ENCODE measurements around the gene IL17REL. TPM values are rescaled to one million over a fixed set of nuclear protein-coding genes. Genes with fewer than 3 reads are reported as not detected.
A peak's percentile ranks its signal among the peaks of the same experiment; 100 is the strongest.

IL17REL gene
- total RNA-seq, 1 donor from 2014 or later, result not detected

DNA sequence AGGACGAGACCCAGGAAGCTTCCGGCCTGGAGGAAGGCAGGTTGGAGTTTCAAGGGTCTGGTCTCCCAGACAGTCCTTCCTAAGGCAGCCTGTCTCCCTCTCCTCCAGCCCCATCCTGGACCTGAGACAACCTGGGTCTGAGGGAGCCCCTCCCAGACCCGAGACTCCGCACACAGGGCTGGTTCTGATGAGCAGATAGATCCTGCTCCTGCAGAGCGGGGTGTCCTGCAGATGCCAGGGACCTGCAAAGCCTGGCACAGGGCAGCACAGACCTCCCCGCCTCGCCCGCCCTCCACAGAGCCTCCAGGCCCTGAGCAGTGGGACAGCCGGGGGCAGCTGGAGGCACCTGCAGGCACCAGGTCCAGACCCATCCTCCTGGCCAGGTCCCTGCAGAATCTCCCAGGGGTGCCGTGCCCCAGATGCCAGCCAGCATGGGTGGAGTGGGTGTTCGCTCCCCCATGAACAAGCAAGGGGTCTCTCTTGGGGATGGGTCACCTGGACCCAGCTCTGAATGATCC lies 44.2 kb downstream of the IL17REL start:
- DNase-seq (ENCODE audit: low spot score), result no peak

DNA sequence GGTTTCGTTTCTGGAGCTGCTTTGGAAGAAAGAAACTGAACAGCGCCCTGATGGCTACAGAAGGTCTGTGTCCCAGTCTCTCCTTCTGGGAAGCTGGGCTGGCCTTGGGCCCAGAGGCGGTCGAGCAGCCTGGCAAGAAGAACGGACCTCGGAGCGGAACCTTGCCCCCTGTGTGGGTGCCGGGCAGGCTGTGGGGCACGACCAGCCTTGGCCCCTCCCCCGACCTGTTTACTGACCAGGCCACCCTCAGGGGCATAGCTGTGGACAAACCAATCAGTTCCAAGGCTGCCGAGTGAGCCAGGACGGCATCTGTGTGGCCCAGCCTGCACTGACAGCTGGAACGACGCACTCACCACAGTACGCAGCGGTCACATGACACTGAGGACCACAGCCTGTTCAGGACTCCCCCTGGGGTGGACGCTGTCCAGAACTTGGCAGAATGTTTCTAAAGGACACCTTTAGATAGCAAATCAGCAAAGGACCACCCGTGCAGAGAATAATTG lies 44.8 kb downstream of the IL17REL start:
- DNase-seq (ENCODE audit: low spot score), result no peak

DNA sequence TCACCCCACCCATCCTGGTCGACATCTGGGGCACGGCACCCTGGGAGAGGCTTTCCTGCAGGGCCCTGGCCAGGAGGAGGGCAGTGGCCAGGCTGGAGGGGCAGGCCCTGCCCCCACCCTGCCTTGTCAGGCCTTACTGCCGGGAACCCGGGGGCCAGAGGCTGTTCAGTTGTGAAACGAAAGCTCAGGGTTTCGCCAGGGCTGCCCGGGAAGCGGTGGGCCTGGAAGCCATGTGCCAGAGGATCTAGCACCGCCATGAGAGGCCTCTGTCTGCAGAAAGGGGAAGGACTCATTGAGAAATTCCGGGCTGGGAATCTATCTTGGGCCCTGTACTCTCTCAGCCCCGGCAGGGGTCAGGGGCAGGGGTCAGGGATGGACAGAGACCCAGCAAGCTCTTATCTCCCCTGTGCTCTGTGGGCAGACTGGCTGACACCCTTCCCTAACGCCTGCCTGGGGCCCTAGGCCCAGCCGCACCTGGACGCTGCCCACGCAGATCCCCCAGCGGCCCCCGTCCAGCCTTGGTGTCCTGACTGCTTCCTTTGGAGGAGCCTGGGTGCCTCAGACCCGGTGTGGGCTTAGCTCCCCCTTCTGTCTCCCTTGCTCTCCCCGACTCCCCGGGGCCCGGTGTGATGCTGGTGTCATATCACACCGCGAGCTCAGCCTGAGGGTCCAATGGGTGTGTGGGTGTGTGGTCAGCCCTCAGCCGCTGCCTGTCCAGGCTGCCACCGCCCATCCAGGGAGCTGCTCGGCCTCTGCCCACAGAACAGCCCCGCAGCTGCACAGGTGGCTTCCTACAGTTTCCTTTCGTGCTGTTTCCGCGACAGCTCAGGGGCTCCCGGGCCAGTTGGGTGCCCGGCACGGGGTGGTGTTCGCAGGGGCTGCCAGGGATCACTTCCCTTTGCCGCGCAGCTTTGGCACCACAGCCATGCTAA lies 45.5 kb downstream of the IL17REL start:
- peak; percentile 50 for DNase-seq (ENCODE audit: low spot score)

DNA sequence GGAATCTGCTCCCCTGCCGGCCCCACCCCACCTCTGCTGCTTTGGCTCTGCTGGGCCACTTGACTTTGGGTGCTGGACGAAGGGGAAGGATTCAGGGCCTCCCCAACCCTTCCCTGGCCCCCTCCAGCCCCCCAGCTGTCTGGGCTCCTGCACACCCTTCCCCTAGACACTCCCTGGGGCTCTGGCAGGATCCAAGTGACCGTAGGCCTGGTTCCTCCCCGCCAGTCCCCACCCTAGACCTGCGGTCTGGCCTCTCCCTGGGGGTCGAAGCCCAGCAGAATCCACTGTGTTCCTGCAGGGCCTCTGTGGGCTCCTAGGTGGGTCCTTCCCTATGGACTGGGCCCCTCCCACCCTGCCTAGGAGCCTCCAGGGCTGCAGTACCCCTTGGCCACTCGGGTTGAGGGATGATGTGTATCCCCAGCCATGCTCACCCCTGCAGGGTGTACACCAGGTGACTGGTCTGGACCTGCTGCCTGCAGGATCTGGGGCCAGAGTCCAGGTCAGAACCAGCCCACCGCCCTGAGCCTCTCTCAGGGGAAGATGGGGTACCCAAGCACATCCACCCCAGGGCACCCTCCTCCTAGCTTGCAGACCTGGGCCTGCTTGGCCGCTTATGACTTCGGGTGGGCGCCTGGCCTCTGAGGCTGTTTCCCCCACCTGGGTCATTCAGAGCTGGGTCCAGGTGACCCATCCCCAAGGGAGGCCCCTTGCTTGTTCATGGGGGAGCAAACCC lies 46.4 kb downstream of the IL17REL start:
- no peak for DNase-seq (ENCODE audit: low spot score)

DNA sequence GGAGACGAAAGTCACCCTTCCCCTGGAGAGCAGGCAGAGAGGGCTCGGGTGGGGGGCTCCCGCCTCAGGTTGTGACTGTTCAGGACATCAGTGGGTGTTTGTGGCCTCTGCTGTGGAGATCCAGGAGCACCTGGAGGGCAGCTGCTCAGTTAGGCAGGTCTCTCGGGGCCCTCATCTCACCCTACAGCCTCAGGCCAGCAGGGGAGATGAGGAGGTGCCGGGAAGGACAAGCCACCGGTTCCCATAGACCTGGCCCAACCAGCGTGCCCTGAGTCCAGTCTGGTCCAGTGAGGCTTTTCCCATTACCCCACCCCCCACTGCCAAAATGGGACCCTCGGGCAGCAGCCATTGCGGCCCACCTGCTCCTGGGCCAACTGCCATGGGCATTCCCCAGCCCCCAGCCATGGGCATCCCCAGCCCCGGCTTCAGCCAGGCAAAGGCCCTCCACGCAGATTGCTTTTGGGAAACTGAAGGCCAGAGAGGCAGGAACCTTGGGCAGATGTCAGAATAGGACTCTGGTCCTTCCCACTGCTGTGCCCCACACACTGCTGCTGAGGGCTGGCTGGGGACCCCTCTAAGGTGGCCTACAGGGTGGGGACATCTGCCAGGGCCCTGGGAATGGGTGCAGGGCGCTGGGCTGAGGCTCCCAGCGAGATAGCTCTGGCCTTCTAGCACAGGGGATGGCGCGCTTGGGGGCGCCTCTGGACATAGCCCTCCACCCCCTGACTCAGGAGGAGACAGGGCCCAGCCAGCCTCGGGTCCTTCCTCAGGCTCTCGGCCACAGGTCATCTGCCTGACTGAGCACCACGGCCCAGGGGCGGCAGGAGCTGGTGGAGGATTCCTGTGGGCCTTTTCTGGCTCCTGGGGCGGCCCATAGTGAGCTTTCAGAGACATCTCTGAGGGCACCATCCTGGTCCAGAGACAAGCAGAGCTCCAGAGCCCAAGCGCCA lies 47.2 kb downstream of the IL17REL start:
- DNase-seq (ENCODE audit: low spot score), result no peak

DNA sequence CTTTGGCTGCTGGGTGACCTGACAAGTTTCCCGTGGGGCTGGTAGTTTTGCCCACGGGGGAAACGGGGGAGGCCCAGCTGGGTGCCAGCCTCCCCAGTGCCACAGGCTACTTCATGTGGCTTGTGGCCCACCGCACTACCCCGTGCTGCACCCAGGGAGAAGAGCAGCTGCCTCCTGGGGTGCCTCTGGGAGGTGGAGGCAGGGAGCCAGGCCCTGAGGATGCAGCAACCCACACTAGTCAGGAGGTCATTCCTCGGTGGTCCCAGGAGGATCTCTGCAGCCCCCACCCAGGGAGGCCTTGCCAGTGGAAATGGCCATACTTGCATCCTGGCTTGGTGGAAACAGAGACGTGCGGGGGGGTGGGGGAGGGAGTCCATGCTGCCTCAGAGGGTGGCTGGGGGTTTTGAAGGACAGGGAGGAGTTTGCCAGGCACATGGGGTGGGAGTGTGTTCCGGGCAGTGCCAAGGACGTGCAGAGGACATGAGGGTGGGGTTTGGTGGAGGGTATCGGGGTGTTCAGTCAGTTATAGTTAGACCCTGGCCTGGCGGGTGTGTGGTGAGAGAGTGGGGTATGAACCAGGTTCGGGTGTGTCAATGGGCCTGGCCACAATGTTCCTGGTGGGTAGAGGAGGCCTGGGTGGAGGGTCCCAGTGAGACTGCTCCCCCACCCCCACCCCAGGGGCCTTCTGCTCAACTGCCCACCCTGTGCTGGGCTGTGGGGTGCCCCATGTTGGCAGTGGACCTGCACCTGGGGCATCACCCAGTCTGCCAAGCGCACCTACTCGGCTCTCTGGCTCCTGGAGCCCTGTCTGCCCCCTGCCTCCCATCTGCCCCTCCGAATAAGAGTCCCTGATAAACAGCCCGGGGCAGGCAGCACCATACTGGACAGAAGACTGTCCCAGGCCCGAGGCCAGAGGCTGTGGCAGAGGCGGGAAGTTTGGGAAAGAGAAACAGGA lies 48.2 kb downstream of the IL17REL start:
- no peak for DNase-seq (ENCODE audit: low spot score)

DNA sequence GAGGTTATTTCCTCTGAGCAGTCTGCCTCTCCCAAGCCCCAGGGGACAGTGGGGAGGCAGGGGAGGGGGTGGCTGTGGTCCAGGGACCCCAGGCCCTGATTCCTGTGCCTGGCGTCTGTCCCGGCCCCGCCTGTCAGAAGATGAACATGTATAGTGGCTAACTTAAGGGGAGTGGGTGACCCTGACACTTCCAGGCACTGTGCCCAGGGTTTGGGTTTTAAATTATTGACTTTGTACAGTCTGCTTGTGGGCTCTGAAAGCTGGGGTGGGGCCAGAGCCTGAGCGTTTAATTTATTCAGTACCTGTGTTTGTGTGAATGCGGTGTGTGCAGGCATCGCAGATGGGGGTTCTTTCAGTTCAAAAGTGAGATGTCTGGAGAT lies 48.9 kb downstream of the IL17REL start:
- no peak for DNase-seq (ENCODE audit: low spot score)

DNA sequence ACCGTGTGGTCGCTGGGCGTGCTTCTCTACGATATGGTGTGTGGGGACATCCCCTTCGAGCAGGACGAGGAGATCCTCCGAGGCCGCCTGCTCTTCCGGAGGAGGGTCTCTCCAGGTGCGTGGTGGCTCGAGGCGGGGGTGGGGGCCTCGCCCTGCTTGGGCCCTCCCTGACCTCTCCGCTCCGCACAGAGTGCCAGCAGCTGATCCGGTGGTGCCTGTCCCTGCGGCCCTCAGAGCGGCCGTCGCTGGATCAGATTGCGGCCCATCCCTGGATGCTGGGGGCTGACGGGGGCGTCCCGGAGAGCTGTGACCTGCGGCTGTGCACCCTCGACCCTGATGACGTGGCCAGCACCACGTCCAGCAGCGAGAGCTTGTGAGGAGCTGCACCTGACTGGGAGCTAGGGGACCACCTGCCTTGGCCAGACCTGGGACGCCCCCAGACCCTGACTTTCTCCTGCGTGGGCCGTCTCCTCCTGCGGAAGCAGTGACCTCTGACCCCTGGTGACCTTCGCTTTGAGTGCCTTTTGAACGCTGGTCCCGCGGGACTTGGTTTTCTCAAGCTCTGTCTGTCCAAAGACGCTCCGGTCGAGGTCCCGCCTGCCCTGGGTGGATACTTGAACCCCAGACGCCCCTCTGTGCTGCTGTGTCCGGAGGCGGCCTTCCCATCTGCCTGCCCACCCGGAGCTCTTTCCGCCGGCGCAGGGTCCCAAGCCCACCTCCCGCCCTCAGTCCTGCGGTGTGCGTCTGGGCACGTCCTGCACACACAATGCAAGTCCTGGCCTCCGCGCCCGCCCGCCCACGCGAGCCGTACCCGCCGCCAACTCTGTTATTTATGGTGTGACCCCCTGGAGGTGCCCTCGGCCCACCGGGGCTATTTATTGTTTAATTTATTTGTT lies 49.6 kb downstream of the IL17REL start:
- DNase-seq (ENCODE audit: low spot score), result no peak

DNA sequence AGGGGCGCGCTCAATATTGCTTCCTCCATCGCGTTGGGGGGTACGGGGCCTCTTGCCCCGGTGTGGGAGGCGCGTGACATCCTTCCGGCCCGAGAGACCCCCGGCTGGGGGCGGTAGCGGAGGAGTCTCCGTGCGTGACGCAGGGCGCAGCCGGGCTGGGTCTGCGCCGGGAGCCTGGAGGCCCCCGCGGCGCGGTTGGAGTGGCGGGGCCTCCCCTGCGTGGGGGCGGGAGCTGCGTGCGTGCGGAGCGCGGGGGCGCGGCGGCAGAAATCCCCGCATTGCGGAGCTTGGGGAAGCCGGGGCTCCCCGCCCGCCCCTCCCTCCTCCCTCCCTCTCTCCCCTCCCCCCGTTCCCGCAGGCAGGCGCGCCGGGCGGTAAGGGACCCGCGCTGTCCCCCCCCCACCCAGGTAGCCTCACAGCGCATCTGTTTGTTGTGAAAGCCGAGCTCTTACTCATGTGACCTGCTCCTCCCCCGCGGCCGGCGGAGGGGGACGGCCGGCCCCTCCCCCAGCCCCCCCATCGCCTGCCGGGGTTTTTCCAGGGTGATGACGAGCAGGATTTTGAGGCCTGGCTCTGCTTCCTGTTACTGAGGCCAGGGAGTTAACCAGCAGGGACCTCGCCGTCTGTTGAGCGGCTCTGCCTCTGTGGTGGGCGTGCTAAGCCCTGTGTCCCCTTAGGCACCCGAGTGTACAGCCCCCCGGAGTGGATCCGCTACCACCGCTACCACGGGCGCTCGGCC lies 50.4 kb downstream of the IL17REL start:
- DNase-seq (ENCODE audit: low spot score), result peak; percentile 91

DNA sequence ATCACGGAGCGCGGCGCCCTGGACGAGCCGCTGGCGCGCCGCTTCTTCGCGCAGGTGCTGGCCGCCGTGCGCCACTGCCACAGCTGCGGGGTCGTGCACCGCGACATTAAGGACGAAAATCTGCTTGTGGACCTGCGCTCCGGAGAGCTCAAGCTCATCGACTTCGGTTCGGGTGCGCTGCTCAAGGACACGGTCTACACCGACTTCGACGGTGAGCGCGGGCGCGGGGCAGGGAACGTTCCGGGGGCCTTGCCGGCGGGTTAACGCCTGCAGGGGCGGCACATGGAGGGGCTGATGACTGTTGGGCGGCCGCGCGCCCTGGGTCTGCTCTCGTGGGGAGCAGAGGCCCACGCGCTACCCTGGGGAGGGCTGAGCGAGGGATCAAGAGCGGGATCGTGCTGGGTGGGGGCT lies 51.0 kb downstream of the IL17REL start:
- DNase-seq (ENCODE audit: low spot score), result no peak

DNA sequence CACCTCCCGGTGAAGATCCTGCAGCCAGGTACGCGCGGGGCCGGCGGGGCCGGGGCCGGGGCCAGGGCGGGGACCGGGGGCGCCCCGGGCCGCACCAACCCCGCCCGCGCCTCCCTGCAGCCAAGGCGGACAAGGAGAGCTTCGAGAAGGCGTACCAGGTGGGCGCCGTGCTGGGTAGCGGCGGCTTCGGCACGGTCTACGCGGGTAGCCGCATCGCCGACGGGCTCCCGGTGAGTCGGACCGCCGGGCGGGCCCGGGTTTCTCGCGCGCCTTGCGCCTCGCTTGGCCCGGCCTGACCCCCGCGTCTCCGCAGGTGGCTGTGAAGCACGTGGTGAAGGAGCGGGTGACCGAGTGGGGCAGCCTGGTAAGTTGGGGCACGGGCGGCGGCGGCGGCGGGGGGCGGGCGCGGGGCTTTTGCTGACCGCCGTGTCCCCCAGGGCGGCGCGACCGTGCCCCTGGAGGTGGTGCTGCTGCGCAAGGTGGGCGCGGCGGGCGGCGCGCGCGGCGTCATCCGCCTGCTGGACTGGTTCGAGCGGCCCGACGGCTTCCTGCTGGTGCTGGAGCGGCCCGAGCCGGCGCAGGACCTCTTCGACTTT lies 51.5 kb downstream of the IL17REL start:
- DNase-seq (ENCODE audit: low spot score), result no peak

DNA sequence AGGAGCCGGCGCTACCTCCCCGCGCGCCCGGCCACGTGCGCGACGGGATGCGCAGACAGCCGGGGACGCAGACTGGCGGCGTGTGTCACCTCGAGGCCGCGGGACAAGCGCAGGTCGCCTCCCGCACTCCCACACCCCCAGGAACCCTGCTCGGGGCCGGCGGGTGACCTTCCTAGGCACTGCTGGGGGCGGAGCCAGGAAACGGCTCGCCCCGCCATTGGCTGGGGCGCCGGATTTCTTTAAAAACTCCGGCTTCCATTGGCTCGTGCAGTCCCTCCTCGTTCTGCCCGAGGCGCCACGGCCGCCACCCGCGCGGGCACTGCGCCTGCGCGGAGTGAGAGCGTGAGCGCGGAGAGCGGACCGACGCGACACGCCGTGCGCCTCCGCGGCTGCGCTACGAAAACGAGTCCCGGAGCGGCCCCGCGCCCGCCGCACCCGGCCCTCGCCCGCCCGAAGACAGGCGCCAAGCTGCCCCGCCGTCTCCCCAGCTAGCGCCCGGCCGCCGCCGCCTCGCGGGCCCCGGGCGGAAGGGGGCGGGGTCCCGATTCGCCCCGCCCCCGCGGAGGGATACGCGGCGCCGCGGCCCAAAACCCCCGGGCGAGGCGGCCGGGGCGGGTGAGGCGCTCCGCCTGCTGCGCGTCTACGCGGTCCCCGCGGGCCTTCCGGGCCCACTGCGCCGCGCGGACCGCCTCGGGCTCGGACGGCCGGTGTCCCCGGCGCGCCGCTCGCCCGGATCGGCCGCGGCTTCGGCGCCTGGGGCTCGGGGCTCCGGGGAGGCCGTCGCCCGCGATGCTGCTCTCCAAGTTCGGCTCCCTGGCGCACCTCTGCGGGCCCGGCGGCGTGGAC lies 52.2 kb downstream of the IL17REL start, which contains the start of gene PIM3:
TSS of gene PIM3 (plus strand) at position 614 of the 846 bp plus-strand sequence. CDS start at position 790, 176 bp downstream.
- DNase-seq (ENCODE audit: low spot score), result peak; percentile 98

DNA sequence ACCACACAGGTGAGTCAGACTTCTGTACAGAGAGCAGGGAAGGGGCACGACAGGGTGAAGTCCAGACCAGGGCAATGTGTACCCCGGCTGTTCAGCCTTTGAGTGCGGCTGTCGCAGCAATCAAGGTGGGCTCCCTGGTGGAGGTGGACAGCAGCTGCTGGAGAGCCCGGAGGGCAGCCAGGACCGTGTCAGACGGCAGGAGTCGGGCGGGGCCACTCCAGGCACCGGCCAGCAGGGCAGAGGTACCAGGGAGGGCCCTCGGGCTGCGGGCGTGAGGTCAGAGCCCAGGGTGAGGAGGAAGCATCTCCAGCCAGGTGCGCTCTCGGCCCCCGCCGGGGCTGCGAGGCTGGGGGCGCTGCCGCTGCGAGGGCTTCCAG lies 52.8 kb downstream of the IL17REL start:
- no peak for DNase-seq (ENCODE audit: low spot score)

DNA sequence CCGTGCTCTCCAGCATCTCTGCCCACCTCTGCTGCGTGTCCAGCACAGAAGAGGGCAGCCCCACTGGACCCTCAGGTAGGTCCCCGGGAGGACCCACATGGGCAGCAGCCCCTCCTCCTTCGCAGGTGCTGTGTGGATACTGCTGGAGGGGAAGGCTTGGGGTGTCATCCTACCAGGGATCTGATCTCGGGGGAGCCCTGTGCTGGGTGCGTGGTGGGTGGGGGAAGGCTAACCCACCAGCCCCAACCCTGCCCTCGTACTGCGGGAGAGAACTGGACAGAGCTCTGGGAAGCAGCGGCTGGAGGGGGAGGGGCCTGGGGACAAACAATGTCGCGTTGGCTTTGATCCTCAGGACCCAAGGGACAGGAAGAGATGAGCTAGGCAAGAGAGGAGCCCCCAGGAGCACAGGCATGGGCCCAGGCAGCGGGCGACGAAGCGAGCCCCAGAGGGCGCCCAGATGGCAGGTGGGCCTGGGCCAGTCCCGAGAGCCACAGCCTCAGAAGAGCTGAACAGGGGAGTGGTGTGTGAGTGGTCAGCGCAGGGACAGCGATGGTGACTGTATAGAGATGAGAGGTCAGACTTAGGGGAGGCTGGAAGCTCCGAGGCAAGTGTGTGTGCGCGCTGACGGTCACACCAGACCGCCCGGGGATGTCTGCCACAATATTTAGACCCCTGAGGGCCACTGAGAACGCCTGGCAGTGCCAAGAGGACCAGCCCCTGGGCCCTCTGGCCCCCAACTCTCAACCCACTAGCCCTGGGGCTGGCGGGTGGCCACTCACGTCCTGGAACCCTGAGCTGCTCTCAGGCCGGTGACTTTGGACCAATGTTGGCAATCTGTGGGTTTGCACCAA lies 53.4 kb downstream of the IL17REL start:
- DNase-seq (ENCODE audit: low spot score), result no peak

DNA sequence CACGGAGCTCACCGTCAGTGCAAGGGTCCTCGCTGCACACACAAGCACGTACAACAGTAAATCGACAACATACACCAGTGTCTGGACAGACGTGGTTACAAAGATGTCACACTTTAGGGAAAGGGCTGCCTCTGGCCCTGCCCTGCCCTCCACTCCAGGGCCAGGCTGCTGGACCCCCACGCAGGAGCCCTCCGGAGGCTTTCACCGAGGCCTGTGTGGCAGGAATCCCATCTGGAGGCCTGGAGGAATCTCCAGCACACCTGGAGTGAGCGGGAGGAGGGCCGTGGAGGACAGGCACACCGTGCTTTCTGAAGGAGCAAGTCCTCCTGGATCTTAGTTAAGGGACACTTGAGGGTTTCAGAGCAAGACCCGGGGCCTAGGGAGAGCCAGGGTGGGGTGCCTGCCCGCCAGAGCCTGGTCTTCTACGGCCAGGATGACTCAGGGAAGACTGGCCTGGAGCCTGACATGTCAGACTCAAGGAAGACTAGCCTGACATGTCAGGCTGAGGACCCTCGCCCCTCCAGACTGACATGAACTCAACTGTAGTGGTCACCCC lies 54.1 kb downstream of the IL17REL start:
- no peak for DNase-seq (ENCODE audit: low spot score)
